ENCODE results near the gene RABL6. TPM values are rescaled to one million over a fixed set of nuclear protein-coding genes. Genes with fewer than 3 reads are reported as not detected.
"Not testable (repeated sequence)": the region's sequence is repeated elsewhere in the genome, so short reads cannot be mapped to it uniquely, and the experiment has no call there.

Gene RABL6
- total RNA-seq, 2 donors from 2014 or later, result 76.6 to 124 TPM

DNA sequence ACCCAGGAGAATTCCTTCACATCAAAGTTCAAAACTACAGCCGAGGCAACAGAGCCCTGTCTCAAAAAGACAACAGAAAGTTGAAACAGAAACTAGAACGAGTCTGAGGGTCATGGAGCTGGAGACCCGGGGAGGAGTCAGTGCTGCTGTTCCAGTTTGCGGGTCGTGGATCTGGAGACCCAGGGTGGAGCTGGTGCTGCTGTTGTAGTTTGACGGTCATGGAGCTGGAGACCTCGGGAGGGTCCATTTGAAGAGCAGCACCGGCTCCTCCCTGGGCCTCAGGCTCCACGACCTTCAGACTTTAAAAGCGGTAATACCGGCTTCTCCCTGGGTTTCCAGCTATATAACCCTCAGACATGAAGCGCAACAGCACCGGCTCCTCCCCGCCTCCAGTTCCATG lies 30.4 kb upstream of the RABL6 start:
- H3K27ac ChIP-seq, result no peak overlapping the region
- TF ChIP-seq, protein P1, sequence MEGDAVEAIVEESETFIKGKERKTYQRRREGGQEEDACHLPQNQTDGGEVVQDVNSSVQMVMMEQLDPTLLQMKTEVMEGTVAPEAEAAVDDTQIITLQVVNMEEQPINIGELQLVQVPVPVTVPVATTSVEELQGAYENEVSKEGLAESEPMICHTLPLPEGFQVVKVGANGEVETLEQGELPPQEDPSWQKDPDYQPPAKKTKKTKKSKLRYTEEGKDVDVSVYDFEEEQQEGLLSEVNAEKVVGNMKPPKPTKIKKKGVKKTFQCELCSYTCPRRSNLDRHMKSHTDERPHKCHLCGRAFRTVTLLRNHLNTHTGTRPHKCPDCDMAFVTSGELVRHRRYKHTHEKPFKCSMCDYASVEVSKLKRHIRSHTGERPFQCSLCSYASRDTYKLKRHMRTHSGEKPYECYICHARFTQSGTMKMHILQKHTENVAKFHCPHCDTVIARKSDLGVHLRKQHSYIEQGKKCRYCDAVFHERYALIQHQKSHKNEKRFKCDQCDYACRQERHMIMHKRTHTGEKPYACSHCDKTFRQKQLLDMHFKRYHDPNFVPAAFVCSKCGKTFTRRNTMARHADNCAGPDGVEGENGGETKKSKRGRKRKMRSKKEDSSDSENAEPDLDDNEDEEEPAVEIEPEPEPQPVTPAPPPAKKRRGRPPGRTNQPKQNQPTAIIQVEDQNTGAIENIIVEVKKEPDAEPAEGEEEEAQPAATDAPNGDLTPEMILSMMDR (IDR thresholded peaks at IDR 0.05), result no peak
- TF ChIP-seq POLR2A (IDR thresholded peaks at IDR 0.05) (no peak), POLR2AphosphoS5 (IDR thresholded peaks at IDR 0.05) (no peak)
- no peaks in the 10 kb centered on the region for H3K36me3 ChIP-seq
- H3K9me3 ChIP-seq, result no peaks in the 10 kb centered on the region
- WGBS, result 76% methylated on average over 10 of the region's 14 CpGs
- H3K4me3 ChIP-seq, result no peak overlapping the region
- H3K4me1 ChIP-seq (replicated peaks), result no peaks in the 10 kb centered on the region
- intact Hi-C loops (cut with DNase I), result no loop called here
- no peaks in the 10 kb centered on the region for H3K27me3 ChIP-seq (replicated peaks; ENCODE audit: insufficient read depth)
- no peak for DNase-seq (ENCODE audit: low spot score)

DNA sequence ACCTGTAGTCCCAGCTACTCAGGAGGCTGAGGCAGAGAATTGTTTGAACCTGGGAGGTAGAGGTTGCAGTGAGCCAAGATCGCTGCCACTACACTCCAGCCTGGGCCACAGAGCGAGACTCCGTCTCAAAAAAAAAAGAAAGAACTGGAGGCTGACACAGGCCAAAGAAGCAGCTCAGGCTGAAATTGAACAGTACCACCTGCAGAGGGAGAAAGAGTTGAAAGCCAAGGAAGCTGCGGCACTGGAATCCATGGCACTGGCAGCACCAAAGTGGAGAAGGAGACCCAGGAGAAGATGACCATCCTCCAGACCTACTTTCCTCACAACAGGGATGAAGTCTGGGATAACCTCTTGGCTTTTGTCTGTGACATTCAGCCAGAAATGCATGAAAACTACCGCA lies 27.9 kb upstream of the RABL6 start:
- H3K4me1 ChIP-seq (replicated peaks), result no peaks in the 10 kb centered on the region
- no peaks in the 10 kb centered on the region for H3K27me3 ChIP-seq (replicated peaks; ENCODE audit: insufficient read depth)
- H3K9me3 ChIP-seq, result no peaks in the 10 kb centered on the region
- no peak overlapping the region for H3K4me3 ChIP-seq
- no peak overlapping the region for H3K27ac ChIP-seq
- intact Hi-C loops (cut with DNase I), result loop anchor here (10.0 kb wide), 1 partner anchor 285 kb away; no protein-coding TSS in a partner anchor
- DNase-seq (ENCODE audit: low spot score), result no peak
- TF ChIP-seq POLR2A (IDR thresholded peaks at IDR 0.05) (no peak), POLR2AphosphoS5 (IDR thresholded peaks at IDR 0.05) (no peak)
- WGBS, result 78% methylated on average over 5 of the region's 5 CpGs
- no peaks in the 10 kb centered on the region for H3K36me3 ChIP-seq

- Histone ChIP-seq H3K4me1 (replicated peaks) (no peaks in the 10 kb centered on the region), H3K27ac (no peak overlapping the region), H3K9me3 (no peaks in the 10 kb centered on the region), H3K27me3 (replicated peaks; ENCODE audit: insufficient read depth) (no peaks in the 10 kb centered on the region), H3K4me3 (no peak overlapping the region), H3K36me3 (no peaks in the 10 kb centered on the region)
- 96% methylated on average over 3 of the region's 3 CpGs for WGBS
- TF ChIP-seq POLR2AphosphoS5 (IDR thresholded peaks at IDR 0.05) (no peak), POLR2A (IDR thresholded peaks at IDR 0.05) (no peak)
- TF ChIP-seq, protein P1 (IDR thresholded peaks at IDR 0.05), result no peak
- intact Hi-C loops (cut with DNase I), result loop anchor here (10.0 kb wide), 1 partner anchor 282 kb away; no protein-coding TSS in a partner anchor
- DNase-seq (ENCODE audit: low spot score), result no peak
Measured at GRCh38 chr9:136782452-136782851, 25.3 kb upstream of the RABL6 start.

DNA sequence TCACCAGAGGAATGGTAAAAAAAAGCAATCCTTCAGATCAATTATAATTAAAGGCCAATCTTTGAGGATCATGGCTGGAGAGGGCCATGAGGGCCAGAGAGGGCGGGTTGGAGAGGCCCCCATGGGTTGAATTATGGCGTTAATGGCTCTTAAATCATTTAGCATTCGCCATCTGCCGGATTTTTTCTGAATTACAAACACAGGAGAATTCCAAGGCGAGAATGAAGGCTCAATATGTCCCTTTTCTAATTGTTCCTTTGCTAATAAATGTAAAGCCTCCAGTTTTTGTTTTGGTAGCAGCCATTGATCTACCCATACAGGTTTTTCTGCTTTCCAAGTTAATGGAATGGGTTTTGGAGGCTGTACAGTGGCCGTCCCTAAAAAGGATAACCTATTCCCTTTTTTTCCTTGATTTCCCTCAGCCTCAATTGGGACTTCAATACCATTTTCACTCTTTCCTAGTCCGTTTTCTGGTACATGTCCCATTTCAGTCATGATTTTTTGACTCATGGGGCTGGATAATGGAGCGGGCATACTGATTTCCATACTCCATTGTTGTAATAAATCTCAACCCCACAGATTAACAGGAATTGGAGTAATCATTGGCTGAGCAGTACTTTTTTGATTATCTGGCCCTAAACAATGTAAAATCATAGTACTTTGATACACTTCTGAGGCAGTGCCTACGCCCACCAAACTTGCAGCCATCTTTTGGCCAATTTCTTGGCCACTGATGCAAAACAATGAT lies 23.3 kb upstream of the RABL6 start:
- no peaks in the 10 kb centered on the region for H3K36me3 ChIP-seq
- H3K4me3 ChIP-seq, result no peak overlapping the region
- DNase-seq (ENCODE audit: low spot score), result no peak
- TF ChIP-seq, protein P1 (IDR thresholded peaks at IDR 0.05), result peak in 3 of 4 experiments; percentile 48 to 68 (median 66)
- no peak for TF ChIP-seq POLR2A (IDR thresholded peaks at IDR 0.05)
- no peak for TF ChIP-seq POLR2AphosphoS5 (IDR thresholded peaks at IDR 0.05)
- peak overlapping the region in 1 of 2 donors; percentile 1 for H3K27ac ChIP-seq
- no peaks in the 10 kb centered on the region for H3K27me3 ChIP-seq (replicated peaks; ENCODE audit: insufficient read depth)
- WGBS, result 32% methylated on average over 9 of the region's 9 CpGs
- intact Hi-C loops (cut with DNase I), result loop anchor here (10.0 kb wide), 1 partner anchor 280 kb away; no protein-coding TSS in a partner anchor
- H3K9me3 ChIP-seq, result no peaks in the 10 kb centered on the region
- H3K4me1 ChIP-seq (replicated peaks), result peaks cover 4% of the 10 kb centered on the region

GRCh38 chr9:136784997-136785361 lies 22.8 kb upstream of the RABL6 start:
- Histone ChIP-seq H3K4me3 (no peak overlapping the region), H3K27me3 (replicated peaks; ENCODE audit: insufficient read depth) (no peaks in the 10 kb centered on the region), H3K9me3 (no peaks in the 10 kb centered on the region), H3K36me3 (no peaks in the 10 kb centered on the region), H3K27ac (no peak overlapping the region), H3K4me1 (replicated peaks) (peaks cover 4% of the 10 kb centered on the region)
- DNase-seq (ENCODE audit: low spot score), result no peak
- intact Hi-C loops (cut with DNase I), result loop anchor here (5.0 to 10.0 kb wide), 2 partner anchors 252 to 280 kb away; no protein-coding TSS in a partner anchor
- TF ChIP-seq POLR2A (IDR thresholded peaks at IDR 0.05) (no peak), POLR2AphosphoS5 (IDR thresholded peaks at IDR 0.05) (no peak)
- TF ChIP-seq, protein P1 (IDR thresholded peaks at IDR 0.05), result no peak
- whole genome bisulfite sequencing, result 87% methylated on average over 6 of the region's 6 CpGs

- intact Hi-C loops (cut with DNase I), result loop anchor here (5.0 to 10.0 kb wide), 2 partner anchors 252 to 279 kb away; no protein-coding TSS in a partner anchor
- not testable (repeated sequence) for DNase-seq (ENCODE audit: low spot score)
- 80% methylated on average over 15 of the region's 23 CpGs for WGBS
Measured at GRCh38 chr9:136785565-136786355, 22.0 kb upstream of the RABL6 start.

More at GRCh38 chr9:136785565-136786355, 22.0 kb upstream of the RABL6 start:
- H3K9me3 ChIP-seq; H3K4me3 ChIP-seq; H3K36me3 ChIP-seq; H3K27ac ChIP-seq; H3K27me3 ChIP-seq (replicated peaks; ENCODE audit: insufficient read depth); H3K4me1 ChIP-seq (replicated peaks): not testable (repeated sequence)
